Suprapubic skin (tissue), 4 donors: ENCODE results near the gene HEXIM1. TPM values are rescaled to one million over a fixed set of nuclear protein-coding genes. Genes with fewer than 3 reads are reported as not detected.

Source experiments
- DNase-seq, 2 donors: peaks; one replicate each; pipeline ENCODE4 v3.0.0-alpha.2; 2019; ENCODE audit warnings: low spot score in 2 of 2
- H3K27ac ChIP-seq: fragments of 200-600 bp; sonication (generic); one replicate; pipeline ENCODE4 v1.5.1; 2019
- H3K27me3 ChIP-seq: fragments of 200-600 bp; sonication (generic); one replicate; pipeline ENCODE4 v1.5.1; 2019
- H3K36me3 ChIP-seq: fragments of 200-600 bp; sonication (generic); one replicate; pipeline ENCODE4 v1.5.1; 2019
- H3K4me1 ChIP-seq: fragments of 200-600 bp; sonication (generic); one replicate; pipeline ENCODE4 v1.5.1; 2019
- H3K4me3 ChIP-seq: fragments of 200-600 bp; sonication (generic); one replicate; pipeline ENCODE4 v1.5.1; 2019; ENCODE audit warnings: mild to moderate bottlenecking
- H3K9me3 ChIP-seq: fragments of 200-600 bp; sonication (generic); one replicate; pipeline ENCODE4 v1.5.1; 2019
- EP300 ChIP-seq: sonication (generic); formaldehyde crosslinking; IDR thresholded peaks from one replicate; pipeline ENCODE4 v1.6.1; 2017; ENCODE audit warnings: antibody characterized with exemption
- POLR2A ChIP-seq, 2 donors: fragments of 450-650 bp; IDR thresholded peaks; one replicate each; pipeline ENCODE4 v1.6.1; 2017; ENCODE audit warnings: antibody characterized with exemption in 2 of 2, mild to moderate bottlenecking in 2 of 2, moderate library complexity in 2 of 2
- POLR2AphosphoS5 ChIP-seq, 3 donors: sonication (generic); formaldehyde crosslinking; IDR thresholded peaks; one replicate each; pipeline ENCODE4 v1.6.1; 2017; ENCODE audit warnings: antibody characterized with exemption in 3 of 3
- WGBS: methylation state at CpG from one replicate; pipeline ENCODE4 v1.1.5; 2018; 5-methylcytosine and 5-hydroxymethylcytosine counted together
- total RNA-seq, 4 donors: library from RNA; depleted of rRNA; stranded (reverse); fragments of >200 nt; gene quantifications; one replicate each; pipeline ENCODE4 v1.1.0, GENCODE V29; 2016
- TF ChIP-seq, protein P1 (sequence below), 2 donors: fragments of 200-600 bp in 1 of 2; fragments of 450-650 bp in 1 of 2; sonication (generic) in 1 of 2; IDR thresholded peaks; one replicate each; pipeline ENCODE4 v1.5.1; 2016 to 2019; ENCODE audit warnings: antibody characterized with exemption in 2 of 2, mild to moderate bottlenecking in 1 of 2, moderate library complexity in 1 of 2

Gene HEXIM1
- total RNA-seq, 4 donors from 2014 or later = 23.1 to 35.6 (median 27.8) TPM

GRCh38 chr17:45186801-45187354 is 38.6 kb downstream of the HEXIM1 start:
- Histone ChIP-seq H3K4me3 (no peak overlapping the region), H3K4me1 (peaks cover 3% of the 10 kb centered on the region), H3K27me3 (no peaks in the 10 kb centered on the region), H3K36me3 (no peaks in the 10 kb centered on the region), H3K27ac (no peak overlapping the region), H3K9me3 (no peaks in the 10 kb centered on the region)
- WGBS = 78% methylated on average over 7 of the region's 7 CpGs
- TF ChIP-seq EP300 (no peak), POLR2A (IDR thresholded peaks at IDR 0.05) (no peak), POLR2AphosphoS5 (IDR thresholded peaks at IDR 0.05) (no peak)
- TF ChIP-seq, protein P1, sequence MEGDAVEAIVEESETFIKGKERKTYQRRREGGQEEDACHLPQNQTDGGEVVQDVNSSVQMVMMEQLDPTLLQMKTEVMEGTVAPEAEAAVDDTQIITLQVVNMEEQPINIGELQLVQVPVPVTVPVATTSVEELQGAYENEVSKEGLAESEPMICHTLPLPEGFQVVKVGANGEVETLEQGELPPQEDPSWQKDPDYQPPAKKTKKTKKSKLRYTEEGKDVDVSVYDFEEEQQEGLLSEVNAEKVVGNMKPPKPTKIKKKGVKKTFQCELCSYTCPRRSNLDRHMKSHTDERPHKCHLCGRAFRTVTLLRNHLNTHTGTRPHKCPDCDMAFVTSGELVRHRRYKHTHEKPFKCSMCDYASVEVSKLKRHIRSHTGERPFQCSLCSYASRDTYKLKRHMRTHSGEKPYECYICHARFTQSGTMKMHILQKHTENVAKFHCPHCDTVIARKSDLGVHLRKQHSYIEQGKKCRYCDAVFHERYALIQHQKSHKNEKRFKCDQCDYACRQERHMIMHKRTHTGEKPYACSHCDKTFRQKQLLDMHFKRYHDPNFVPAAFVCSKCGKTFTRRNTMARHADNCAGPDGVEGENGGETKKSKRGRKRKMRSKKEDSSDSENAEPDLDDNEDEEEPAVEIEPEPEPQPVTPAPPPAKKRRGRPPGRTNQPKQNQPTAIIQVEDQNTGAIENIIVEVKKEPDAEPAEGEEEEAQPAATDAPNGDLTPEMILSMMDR (IDR thresholded peaks at IDR 0.05) = no peak
- DNase-seq = no peak

- H3K36me3 ChIP-seq = no peaks in the 10 kb centered on the region
- 80% methylated on average over 2 of the region's 2 CpGs for WGBS
- no peak overlapping the region for H3K27ac ChIP-seq
- TF ChIP-seq POLR2A (IDR thresholded peaks at IDR 0.05) = no peak
- TF ChIP-seq EP300 = no peak
- TF ChIP-seq, protein P1 (IDR thresholded peaks at IDR 0.05) = no peak
- TF ChIP-seq POLR2AphosphoS5 (IDR thresholded peaks at IDR 0.05) = no peak
- H3K4me1 ChIP-seq = no peaks in the 10 kb centered on the region
- H3K4me3 ChIP-seq = no peak overlapping the region
- no peak for DNase-seq
- H3K27me3 ChIP-seq = no peaks in the 10 kb centered on the region
- no peaks in the 10 kb centered on the region for H3K9me3 ChIP-seq
Observed at GRCh38 chr17:45189009-45189408, 40.7 kb downstream of the HEXIM1 start.

DNA sequence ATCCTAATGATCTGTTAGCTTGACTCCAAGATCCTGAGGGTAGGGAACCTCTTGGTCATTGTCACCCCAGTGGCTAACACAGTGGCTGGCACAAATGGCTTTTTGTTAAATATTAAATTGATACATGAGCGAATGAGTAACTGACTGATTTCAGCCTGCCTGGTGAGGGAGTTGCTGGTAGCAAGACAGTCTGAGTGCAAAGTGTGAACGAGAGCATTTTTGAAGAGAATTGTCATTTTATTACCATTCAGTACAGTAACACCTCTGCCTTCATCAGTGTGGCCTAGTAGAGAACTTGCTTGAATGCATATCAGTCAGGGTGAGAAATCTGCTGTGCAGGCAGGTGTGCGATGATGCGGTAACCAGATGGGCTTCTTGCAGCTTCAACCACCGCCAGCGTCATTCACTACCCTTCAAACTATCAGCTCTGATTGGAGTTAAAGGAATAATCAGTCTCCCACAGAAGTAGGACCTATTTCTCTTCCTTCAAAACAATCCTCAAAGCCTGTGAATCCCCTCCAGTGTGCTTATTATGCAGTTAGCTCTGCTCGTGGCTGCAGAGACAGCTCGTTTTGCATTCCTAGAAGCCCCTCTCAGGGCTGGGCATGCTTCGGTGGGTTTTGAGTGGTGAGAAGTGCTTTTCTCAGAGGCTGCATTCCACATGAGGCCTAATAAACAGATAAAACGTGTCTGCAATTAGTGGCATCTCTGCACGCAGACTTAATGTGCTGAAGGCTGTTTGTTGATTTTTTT is 42.4 kb downstream of the HEXIM1 start:
- H3K27me3 ChIP-seq = no peaks in the 10 kb centered on the region
- no peaks in the 10 kb centered on the region for H3K9me3 ChIP-seq
- H3K4me3 ChIP-seq = no peak overlapping the region
- no peak for DNase-seq
- WGBS = 79% methylated on average over 11 of the region's 11 CpGs
- H3K27ac ChIP-seq = no peak overlapping the region
- no peaks in the 10 kb centered on the region for H3K4me1 ChIP-seq
- no peaks in the 10 kb centered on the region for H3K36me3 ChIP-seq
- TF ChIP-seq EP300 (no peak), POLR2AphosphoS5 (IDR thresholded peaks at IDR 0.05) (no peak), POLR2A (IDR thresholded peaks at IDR 0.05) (no peak)
- TF ChIP-seq, protein P1 (IDR thresholded peaks at IDR 0.05) = no peak

GRCh38 chr17:45195424-45195823 is 47.1 kb downstream of the HEXIM1 start:
- no peaks in the 10 kb centered on the region for H3K36me3 ChIP-seq
- no peaks in the 10 kb centered on the region for H3K9me3 ChIP-seq
- H3K27ac ChIP-seq = no peak overlapping the region
- no peak overlapping the region for H3K4me3 ChIP-seq
- no peak for DNase-seq
- peaks cover 13% of the 10 kb centered on the region for H3K4me1 ChIP-seq
- TF ChIP-seq POLR2A (IDR thresholded peaks at IDR 0.05) (no peak), POLR2AphosphoS5 (IDR thresholded peaks at IDR 0.05) (no peak), EP300 (no peak)
- TF ChIP-seq, protein P1 (IDR thresholded peaks at IDR 0.05) = no peak
- H3K27me3 ChIP-seq = no peaks in the 10 kb centered on the region

DNA sequence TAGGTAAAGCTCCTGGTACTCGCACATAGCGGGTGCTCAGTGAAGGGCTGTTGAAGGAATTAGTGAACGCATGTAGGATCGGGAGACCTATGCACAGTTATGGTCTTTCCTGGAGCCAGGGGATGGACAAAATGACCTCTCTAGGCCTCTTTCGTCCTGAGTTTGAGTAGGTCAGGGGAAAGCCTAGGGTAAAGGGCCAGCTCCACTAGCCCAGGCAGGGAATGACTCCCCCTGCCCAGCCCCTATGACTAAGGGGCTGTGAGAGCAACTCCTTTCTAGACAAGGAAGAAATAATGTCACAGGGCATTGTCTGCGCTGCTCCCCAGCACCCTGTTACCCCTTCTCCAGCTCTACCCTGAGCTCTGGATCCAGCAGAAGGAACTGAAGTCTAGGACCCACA is 48.8 kb downstream of the HEXIM1 start:
- 80% methylated on average over 6 of the region's 6 CpGs for WGBS
- H3K4me3 ChIP-seq = no peak overlapping the region
- H3K9me3 ChIP-seq = no peaks in the 10 kb centered on the region
- no peak for DNase-seq
- H3K36me3 ChIP-seq = no peaks in the 10 kb centered on the region
- no peaks in the 10 kb centered on the region for H3K27me3 ChIP-seq
- TF ChIP-seq EP300 (no peak), POLR2A (IDR thresholded peaks at IDR 0.05) (no peak), POLR2AphosphoS5 (IDR thresholded peaks at IDR 0.05) (no peak)
- TF ChIP-seq, protein P1 (IDR thresholded peaks at IDR 0.05) = no peak
- peaks cover 24% of the 10 kb centered on the region for H3K4me1 ChIP-seq
- no peak overlapping the region for H3K27ac ChIP-seq
